IPS-18a (cell line): ENCODE data around the gene HTATIP2.
"Not testable (repeated sequence)": the region's sequence is repeated elsewhere in the genome, so short reads cannot be mapped to it uniquely, and the experiment has no call there.

Source experiments
- H3K27ac ChIP-seq: one replicate; pipeline ENCODE4 v1.5.1; 2013; ENCODE audit warnings: low read length
- H3K27me3 ChIP-seq: one replicate; pipeline ENCODE4 v1.6.1; 2013; ENCODE audit warnings: mild to moderate bottlenecking, low read length; ENCODE audit not compliant: control insufficient read depth, insufficient read depth
- H3K36me3 ChIP-seq: one replicate; pipeline ENCODE4 v1.6.1; 2013; ENCODE audit warnings: low read depth, low read length; ENCODE audit not compliant: control insufficient read depth
- H3K4me1 ChIP-seq: one replicate; pipeline ENCODE4 v1.6.1; 2013; ENCODE audit warnings: low read depth, low read length; ENCODE audit not compliant: control insufficient read depth
- H3K4me3 ChIP-seq: one replicate; pipeline ENCODE4 v1.5.1; 2013; ENCODE audit warnings: low read length
- H3K9ac ChIP-seq: one replicate; pipeline ENCODE4 v1.6.1; 2013; ENCODE audit warnings: mild to moderate bottlenecking, low read length, moderate library complexity
- H3K9me3 ChIP-seq: one replicate; pipeline ENCODE4 v1.6.1; 2013; ENCODE audit warnings: low read depth, low read length; ENCODE audit not compliant: control insufficient read depth

The HTATIP2 gene

DNA sequence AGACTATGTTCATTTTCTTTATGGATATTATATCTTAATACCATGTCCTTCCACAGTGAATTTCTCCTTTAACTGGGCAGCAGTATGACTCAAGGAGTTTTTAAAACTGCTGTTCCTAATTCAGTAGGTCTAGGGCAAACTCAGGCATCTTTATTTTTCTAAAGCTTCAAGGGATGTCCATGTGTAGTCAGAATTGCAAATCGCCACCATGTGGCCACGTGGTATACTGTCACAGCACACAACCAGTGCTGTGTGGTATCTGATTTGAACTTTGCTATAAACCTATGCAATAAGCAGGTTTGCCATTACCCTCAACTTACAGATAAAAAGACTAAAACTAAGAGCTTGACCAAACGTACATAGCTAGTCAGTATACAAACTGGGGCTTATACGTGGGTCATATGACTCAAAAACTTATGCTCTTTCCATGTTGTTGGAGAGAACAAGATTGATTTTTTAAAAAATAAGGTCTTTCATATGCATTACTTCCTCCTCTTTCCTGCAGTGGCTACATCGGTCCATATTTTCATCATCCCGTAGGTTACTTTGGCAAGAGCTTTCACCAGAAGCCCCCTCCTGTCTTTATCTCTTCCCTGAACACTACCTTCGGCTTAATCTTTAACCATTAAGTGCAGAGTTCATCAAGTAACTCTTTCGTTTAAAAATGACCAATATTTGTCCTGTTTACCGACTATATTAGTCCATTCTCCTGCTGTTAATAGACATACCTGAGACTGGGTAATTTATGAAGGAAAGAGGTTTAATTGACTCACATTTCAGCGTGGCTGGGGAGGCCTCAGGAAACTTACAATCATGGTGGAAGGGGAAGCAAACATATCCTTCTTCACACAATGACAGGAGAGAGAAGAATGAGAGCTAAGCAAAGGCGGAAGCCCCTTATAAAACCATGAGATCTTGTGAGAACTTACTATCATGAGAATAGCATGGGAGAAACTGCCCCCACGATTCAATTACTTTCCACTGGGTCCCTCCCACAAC, 8.0 kb upstream of the HTATIP2 start:
- Histone ChIP-seq H3K27ac (no peak overlapping the region), H3K4me3 (no peak overlapping the region), H3K9ac (no peak overlapping the region), H3K9me3 (no peaks in the 10 kb centered on the region), H3K36me3 (no peaks in the 10 kb centered on the region), H3K4me1 (no peaks in the 10 kb centered on the region), H3K27me3 (no peaks in the 10 kb centered on the region)

DNA sequence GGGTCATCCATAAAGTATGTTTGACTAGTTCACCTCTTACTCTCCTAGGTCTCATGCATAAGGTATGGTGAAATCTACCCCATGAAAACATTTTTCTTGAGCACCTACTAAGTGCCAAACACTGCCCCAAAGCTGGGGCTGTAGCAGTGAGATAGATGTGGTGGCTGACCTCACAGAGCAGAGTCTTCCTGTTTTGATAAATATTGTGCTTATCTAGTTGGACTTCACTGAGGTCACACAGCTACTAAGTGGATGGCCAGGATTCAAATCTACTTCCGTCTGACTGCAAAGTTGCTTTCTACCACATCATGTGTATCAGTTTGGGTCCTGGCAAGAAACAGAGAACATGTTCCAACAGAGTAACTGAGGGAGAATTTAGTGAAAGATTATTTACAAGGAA, 6.4 kb upstream of the HTATIP2 start:
- Histone ChIP-seq H3K9ac (no peak overlapping the region), H3K4me1 (no peaks in the 10 kb centered on the region), H3K27ac (no peak overlapping the region), H3K9me3 (no peaks in the 10 kb centered on the region), H3K36me3 (no peaks in the 10 kb centered on the region), H3K4me3 (no peak overlapping the region), H3K27me3 (peaks cover 4% of the 10 kb centered on the region)

DNA sequence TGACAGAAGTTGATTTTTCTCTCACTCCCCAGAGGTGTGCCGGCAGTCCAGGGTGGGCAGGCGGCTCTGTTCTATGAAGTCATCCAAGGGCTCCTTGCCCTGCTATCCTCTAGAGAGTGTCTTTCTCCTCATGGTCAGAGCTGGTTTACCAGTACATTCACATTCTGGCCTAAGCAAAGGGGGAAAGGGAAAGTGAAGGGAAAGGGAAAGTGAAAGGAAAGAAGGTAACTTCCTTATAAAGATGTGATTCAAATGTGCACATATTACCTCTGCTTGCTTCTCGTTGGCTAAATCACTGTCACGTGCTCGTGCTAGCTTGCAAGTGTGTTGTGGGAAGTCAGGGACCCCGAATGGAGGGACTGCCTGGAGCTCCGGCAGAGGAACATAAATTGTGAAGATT, 2.9 kb upstream of the HTATIP2 start:
- Histone ChIP-seq H3K4me1 (peaks cover 3% of the 10 kb centered on the region), H3K4me3 (no peak overlapping the region), H3K36me3 (no peaks in the 10 kb centered on the region), H3K9me3 (no peaks in the 10 kb centered on the region), H3K27ac (no peak overlapping the region), H3K27me3 (peaks cover 30% of the 10 kb centered on the region), H3K9ac (no peak overlapping the region)

DNA sequence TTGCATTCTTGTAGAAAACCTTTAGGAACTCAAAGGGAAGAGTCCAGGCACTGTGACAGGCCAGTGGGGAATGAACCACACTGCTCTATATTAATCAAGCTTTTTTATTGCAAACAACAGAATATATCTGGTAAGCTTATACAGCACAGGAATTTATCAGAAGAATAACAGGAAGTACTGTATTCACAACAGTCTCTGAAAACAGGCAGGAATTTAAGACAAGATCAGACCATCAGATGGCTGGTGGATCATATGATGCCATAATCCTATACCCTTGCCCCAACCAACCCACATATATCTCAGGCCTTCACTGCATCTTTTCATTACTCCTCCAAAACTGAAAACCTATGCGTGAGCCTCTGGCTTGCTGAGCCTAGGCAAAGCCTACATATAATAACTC, 1.0 kb upstream of the HTATIP2 start:
- Histone ChIP-seq H3K36me3 (no peaks in the 10 kb centered on the region), H3K27ac (no peak overlapping the region), H3K4me3 (no peak overlapping the region), H3K9me3 (no peaks in the 10 kb centered on the region), H3K4me1 (peaks cover 3% of the 10 kb centered on the region), H3K9ac (no peak overlapping the region), H3K27me3 (peaks cover 30% of the 10 kb centered on the region)

DNA sequence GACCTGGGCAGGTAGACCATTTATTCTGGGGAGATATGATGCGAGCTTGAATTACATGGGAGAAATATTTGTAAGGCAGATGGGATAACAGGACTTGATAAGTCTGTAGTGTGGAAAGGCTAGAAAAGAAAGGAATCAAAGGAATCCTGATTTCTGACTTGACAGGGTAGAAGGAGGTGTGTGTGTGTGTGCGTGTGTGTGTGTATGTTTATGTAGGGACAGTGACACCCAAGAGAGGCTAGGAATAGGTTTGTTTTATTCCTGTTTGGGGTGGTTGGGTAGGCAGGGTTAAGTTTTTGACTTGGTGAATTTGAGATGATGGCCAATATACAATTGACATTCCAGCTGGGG, 390 bp upstream of the HTATIP2 start:
- H3K9me3 ChIP-seq = no peaks in the 10 kb centered on the region
- no peak overlapping the region for H3K27ac ChIP-seq
- H3K27me3 ChIP-seq = peaks cover 30% of the 10 kb centered on the region
- peaks cover 3% of the 10 kb centered on the region for H3K4me1 ChIP-seq
- no peak overlapping the region for H3K9ac ChIP-seq
- H3K36me3 ChIP-seq = no peaks in the 10 kb centered on the region
- peak overlapping the region; percentile 56 for H3K4me3 ChIP-seq

DNA sequence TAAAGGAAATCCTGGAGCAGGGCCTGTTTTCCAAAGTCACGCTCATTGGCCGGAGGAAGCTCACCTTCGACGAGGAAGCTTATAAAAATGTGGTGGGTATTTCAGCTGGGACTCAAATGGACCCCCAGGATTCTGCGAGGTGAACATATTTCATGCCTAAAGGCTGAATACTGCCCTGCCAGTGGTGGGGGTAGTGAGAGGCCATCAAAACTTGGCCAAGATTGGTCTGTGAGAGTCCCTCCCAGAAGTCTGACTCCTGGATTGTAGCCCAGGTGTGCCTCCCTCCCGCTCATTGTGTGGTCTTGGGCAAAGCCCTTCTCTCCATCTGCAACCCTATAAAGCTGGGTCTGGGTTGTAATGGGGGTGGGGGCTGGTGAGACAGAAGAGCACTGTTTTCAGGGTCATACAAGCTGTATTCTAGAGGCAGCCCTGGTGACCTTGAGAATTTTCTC, 853 bp downstream of the HTATIP2 start:
- no peak overlapping the region for H3K27ac ChIP-seq
- H3K9ac ChIP-seq = peak overlapping the region; percentile 54
- no peaks in the 10 kb centered on the region for H3K36me3 ChIP-seq
- H3K4me1 ChIP-seq = peaks cover 3% of the 10 kb centered on the region
- no peaks in the 10 kb centered on the region for H3K9me3 ChIP-seq
- H3K27me3 ChIP-seq = peaks cover 30% of the 10 kb centered on the region
- peak overlapping the region; percentile 56 for H3K4me3 ChIP-seq

DNA sequence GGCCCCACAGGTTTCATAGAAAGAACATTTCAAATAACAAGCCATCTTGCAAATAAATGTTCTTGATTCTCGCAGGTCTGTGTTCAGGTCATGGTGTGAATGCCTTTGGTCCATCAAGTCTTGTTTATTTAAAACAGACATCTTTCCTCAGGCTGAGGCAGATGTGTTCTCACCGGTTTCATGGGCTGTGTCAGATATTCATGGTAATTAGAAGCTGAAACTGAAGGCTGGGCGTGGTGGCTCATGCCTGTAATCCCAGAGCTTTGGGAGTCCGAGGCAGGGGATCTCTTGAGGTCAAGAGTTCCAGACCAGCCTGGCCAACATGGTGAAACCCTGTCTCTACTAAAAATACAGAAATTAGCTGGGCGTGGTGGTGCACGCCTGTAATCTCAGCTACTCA, 2.0 kb downstream of the HTATIP2 start:
- not testable (repeated sequence) for H3K9me3 ChIP-seq, H3K36me3 ChIP-seq, H3K9ac ChIP-seq, H3K27ac ChIP-seq, H3K4me3 ChIP-seq, H3K4me1 ChIP-seq
- peaks cover 30% of the 10 kb centered on the region for H3K27me3 ChIP-seq

DNA sequence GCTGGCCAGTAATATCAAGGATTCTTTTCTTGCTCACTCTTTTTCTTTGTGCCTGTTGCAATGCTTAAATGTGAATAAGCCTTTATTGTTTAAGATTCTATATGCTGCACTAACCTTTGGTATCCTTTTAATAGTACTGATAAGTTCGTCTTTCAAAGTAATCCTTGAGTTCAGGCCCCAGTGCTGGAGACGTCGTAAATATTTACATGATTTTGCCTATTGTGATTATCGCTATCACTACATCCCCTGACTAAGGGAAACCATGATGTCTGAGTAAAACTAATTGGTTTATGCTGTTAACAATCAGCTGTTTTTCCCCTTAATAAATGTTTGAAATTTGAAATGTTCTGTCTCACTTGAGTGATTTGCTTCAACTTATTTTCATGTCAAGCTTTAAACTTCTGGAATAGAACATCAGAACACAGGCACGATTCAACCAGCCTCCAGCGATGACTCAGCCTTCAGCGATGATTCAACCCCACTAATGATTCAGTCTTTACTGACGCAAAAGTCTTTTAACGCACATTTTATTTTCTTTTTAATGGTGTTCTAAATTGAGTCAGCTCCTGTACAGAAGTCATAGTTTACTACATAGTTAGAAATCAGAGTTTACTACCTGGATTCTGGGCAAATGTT, 3.9 kb downstream of the HTATIP2 start:
- Histone ChIP-seq H3K27me3 (peaks cover 23% of the 10 kb centered on the region), H3K9me3 (no peaks in the 10 kb centered on the region), H3K27ac (no peak overlapping the region), H3K4me1 (peaks cover 8% of the 10 kb centered on the region), H3K9ac (no peak overlapping the region), H3K4me3 (no peak overlapping the region), H3K36me3 (no peaks in the 10 kb centered on the region)

DNA sequence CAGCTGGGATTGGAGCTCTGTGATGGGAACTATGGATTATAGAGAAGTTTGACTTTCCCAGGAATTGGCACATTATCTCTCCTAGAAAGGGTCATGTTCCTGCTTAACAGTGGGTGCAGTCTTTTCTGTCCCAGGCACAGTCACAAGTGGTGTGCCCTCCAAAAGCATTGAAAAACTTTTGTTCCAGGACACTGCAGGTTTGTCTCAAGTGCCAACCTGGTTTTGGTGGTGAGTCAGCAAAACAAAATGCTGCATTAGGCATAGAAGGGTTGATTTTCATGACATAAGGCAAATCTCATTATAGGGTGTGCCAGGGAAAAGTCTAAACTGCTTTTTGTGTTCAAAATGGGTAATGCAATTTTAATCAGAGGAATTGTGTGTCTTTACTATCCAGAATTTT, 4.9 kb downstream of the HTATIP2 start:
- Histone ChIP-seq H3K9me3 (no peaks in the 10 kb centered on the region), H3K9ac (no peak overlapping the region), H3K4me1 (peaks cover 8% of the 10 kb centered on the region), H3K36me3 (no peaks in the 10 kb centered on the region), H3K27ac (no peak overlapping the region), H3K27me3 (peaks cover 13% of the 10 kb centered on the region), H3K4me3 (no peak overlapping the region)

DNA sequence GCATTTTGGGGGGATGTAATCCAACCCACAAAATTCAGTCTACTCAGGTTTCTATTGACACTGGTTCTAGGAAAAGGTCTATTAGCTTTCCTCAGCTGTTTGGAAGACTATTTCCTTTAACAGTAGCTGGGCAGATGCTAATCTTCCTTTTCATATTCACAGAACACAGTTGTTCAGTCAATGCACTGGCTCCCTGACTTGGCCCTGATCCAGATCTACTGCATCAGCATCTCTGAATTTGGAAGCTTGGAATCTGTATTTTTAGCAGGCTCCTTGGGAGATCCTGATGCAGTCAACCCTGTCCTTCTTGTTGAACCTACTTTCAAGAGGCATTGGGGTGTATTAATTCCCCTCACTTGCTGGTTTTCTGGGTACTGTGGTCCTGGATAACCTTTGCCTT, 6.3 kb downstream of the HTATIP2 start:
- Histone ChIP-seq H3K4me1 (peaks cover 5% of the 10 kb centered on the region), H3K36me3 (no peaks in the 10 kb centered on the region), H3K27ac (no peak overlapping the region), H3K9ac (no peak overlapping the region), H3K9me3 (no peaks in the 10 kb centered on the region), H3K4me3 (no peak overlapping the region), H3K27me3 (no peaks in the 10 kb centered on the region)

DNA sequence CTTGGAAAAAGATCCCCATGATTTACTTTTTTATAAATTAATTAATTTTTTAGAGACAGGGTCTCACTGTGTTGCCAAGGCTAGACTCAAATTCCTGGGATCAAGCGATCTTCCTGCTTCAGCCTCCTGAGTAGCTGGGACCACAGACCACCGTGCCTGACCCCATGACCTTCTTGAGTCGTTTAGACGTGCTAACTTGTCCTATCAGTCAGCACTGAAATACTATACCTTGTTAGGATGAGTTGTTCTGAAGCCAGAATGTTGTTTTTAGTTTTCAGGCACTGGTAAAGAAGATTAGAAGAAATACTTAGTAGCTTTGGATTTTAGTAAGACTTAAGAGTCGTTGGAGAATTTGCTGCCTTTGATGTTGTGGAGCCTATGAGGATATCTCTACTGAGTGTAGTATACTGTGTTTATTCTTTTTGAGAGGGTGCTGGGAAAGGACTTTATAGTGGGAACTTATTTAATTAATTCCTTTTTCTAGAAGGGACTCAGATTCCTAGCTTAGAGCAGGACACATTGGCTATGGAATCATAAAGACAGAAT, 8.6 kb downstream of the HTATIP2 start:
- no peak overlapping the region for H3K27ac ChIP-seq
- no peak overlapping the region for H3K9ac ChIP-seq
- no peaks in the 10 kb centered on the region for H3K36me3 ChIP-seq
- H3K27me3 ChIP-seq = no peaks in the 10 kb centered on the region
- H3K4me1 ChIP-seq = peaks cover 5% of the 10 kb centered on the region
- no peak overlapping the region for H3K4me3 ChIP-seq
- no peaks in the 10 kb centered on the region for H3K9me3 ChIP-seq
